GM23338 (cell line): ENCODE data around the gene MAPK8IP3. TPM values are rescaled to one million over a fixed set of nuclear protein-coding genes. Genes with fewer than 3 reads are reported as not detected.

Experiments
- ATAC-seq: fragments of 200-7000 bp; cut with Tn5 transposase; 3 replicates; pipeline ENCODE4 v1.9.1; 2020
- DNase-seq: peaks from one replicate; pipeline ENCODE4 v3.0.0-alpha.2; 2015; ENCODE audit warnings: low spot score
- H2AFZ ChIP-seq: fragments of 200-600 bp; sonication (generic); 2 replicates; pipeline ENCODE4 v1.8.0; 2016; ENCODE audit warnings: antibody characterized with exemption, mild to moderate bottlenecking, moderate library complexity
- H3F3A ChIP-seq: fragments of 200-600 bp; sonication (generic); replicated peaks from 2 replicates; pipeline ENCODE4 v1.8.0; 2017; ENCODE audit warnings: antibody characterized with exemption, mixed run types, low read depth
- H3K27ac ChIP-seq: fragments of 200-600 bp; sonication (generic); 2 replicates; pipeline ENCODE4 v1.6.1; 2016; ENCODE audit warnings: low read depth
- H3K27me3 ChIP-seq: fragments of 200-600 bp; sonication (generic); 2 replicates; pipeline ENCODE4 v1.8.0; 2016; ENCODE audit warnings: mild to moderate bottlenecking, mixed run types, moderate library complexity; ENCODE audit not compliant: insufficient read depth
- H3K36me3 ChIP-seq: fragments of 200-600 bp; sonication (generic); 2 replicates; pipeline ENCODE4 v1.8.0; 2016; ENCODE audit warnings: mild to moderate bottlenecking; ENCODE audit not compliant: insufficient read depth
- H3K4me1 ChIP-seq: fragments of 200-600 bp; sonication (generic); 2 replicates; pipeline ENCODE4 v1.8.0; 2016; ENCODE audit warnings: mild to moderate bottlenecking, moderate library complexity; ENCODE audit not compliant: insufficient read depth
- H3K4me2 ChIP-seq: fragments of 200-600 bp; sonication (generic); 2 replicates; pipeline ENCODE4 v1.7.1; 2017; ENCODE audit warnings: mixed run types
- H3K4me3 ChIP-seq: fragments of 200-600 bp; sonication (generic); 2 replicates; pipeline ENCODE4 v1.6.1; 2016; ENCODE audit warnings: mixed run types
- H3K79me2 ChIP-seq: fragments of 200-600 bp; sonication (generic); replicated peaks from 2 replicates; pipeline ENCODE4 v1.8.0; 2017; ENCODE audit warnings: mild to moderate bottlenecking; ENCODE audit not compliant: insufficient read depth
- H3K9me2 ChIP-seq: fragments of 200-600 bp; sonication (generic); 2 replicates; pipeline ENCODE4 v1.8.0; 2017; ENCODE audit not compliant: insufficient read depth
- H4K20me1 ChIP-seq: fragments of 200-600 bp; sonication (generic); replicated peaks from 2 replicates; pipeline ENCODE4 v1.8.0; 2017; ENCODE audit warnings: mild to moderate bottlenecking; ENCODE audit not compliant: insufficient read depth
- H3K27ac Mint-ChIP-seq: 2 replicates; pipeline ENCODE4 v1.8.0; 2020; ENCODE audit warnings: inconsistent platforms, mild to moderate bottlenecking, moderate library complexity, mixed read lengths
- H3K27me3 Mint-ChIP-seq: 3 replicates; pipeline ENCODE4 v1.8.0; 2022; ENCODE audit warnings: low read depth, mild to moderate bottlenecking, moderate library complexity, mixed read lengths, inconsistent platforms; ENCODE audit not compliant: insufficient read depth, poor library complexity
- H3K36me3 Mint-ChIP-seq: 3 replicates; pipeline ENCODE4 v1.8.0; 2021; ENCODE audit warnings: low read depth, mild to moderate bottlenecking, inconsistent platforms, moderate library complexity, mixed read lengths
- H3K4me1 Mint-ChIP-seq: 3 replicates; pipeline ENCODE4 v1.8.0; 2020; ENCODE audit warnings: mild to moderate bottlenecking, inconsistent platforms, mixed read lengths
- H3K4me3 Mint-ChIP-seq: 3 replicates; pipeline ENCODE4 v1.8.0; 2021; ENCODE audit warnings: moderate library complexity, mild to moderate bottlenecking, inconsistent platforms, mixed read lengths
- H3K9me3 Mint-ChIP-seq: 3 replicates; pipeline ENCODE4 v1.8.0; 2020; ENCODE audit warnings: moderate library complexity, mild to moderate bottlenecking, inconsistent platforms, mixed read lengths
- CREB1 ChIP-seq: fragments of 250-450 bp; sonication (Bioruptor Pico); IDR thresholded peaks from 2 replicates; pipeline ENCODE4 v1.5.0; 2020; ENCODE audit warnings: low read depth, mild to moderate bottlenecking, moderate library complexity
- ETS1 ChIP-seq: IDR thresholded peaks from 2 replicates; pipeline ENCODE4 v1.6.1; 2016; ENCODE audit warnings: antibody characterized with exemption
- EZH2 ChIP-seq: fragments of 200-600 bp; sonication (generic); IDR thresholded peaks from one replicate; pipeline ENCODE4 v1.8.0; 2017; ENCODE audit warnings: antibody characterized with exemption, mild to moderate bottlenecking, low read depth; ENCODE audit not compliant: unreplicated experiment
- EZH2phosphoT487 ChIP-seq: fragments of 200-600 bp; sonication (generic); IDR thresholded peaks from one replicate; pipeline ENCODE4 v1.8.1; 2018; ENCODE audit warnings: antibody characterized with exemption; ENCODE audit not compliant: unreplicated experiment
- JUNB ChIP-seq: IDR thresholded peaks from one replicate; pipeline ENCODE4 v1.6.1; 2016; ENCODE audit warnings: antibody characterized with exemption; ENCODE audit not compliant: unreplicated experiment
- NANOG ChIP-seq: IDR thresholded peaks from 2 replicates; pipeline ENCODE4 v1.6.1; 2016; ENCODE audit warnings: antibody characterized with exemption, borderline replicate concordance
- POLR2AphosphoS5 ChIP-seq: IDR thresholded peaks from 2 replicates; pipeline ENCODE4 v1.6.1; 2016; ENCODE audit warnings: antibody characterized with exemption, low read depth
- REST ChIP-seq: IDR thresholded peaks from one replicate; pipeline ENCODE4 v1.6.1; 2018; ENCODE audit warnings: antibody characterized with exemption; ENCODE audit not compliant: unreplicated experiment
- STAT1 ChIP-seq: IDR thresholded peaks from one replicate; pipeline ENCODE4 v1.6.1; 2016; ENCODE audit warnings: antibody characterized with exemption; ENCODE audit not compliant: unreplicated experiment
- ZNF114 ChIP-seq: fragments of 250-450 bp; sonication (Bioruptor Pico); IDR thresholded peaks from 2 replicates; pipeline ENCODE4 v1.5.0; 2020; ENCODE audit warnings: mild to moderate bottlenecking, moderate library complexity
- ZNF331 ChIP-seq: fragments of 250-450 bp; sonication (Bioruptor Pico); IDR thresholded peaks from 2 replicates; pipeline ENCODE4 v1.5.0; 2020; ENCODE audit warnings: low read depth, mild to moderate bottlenecking, moderate library complexity
- polyA plus RNA-seq: library from polyadenylated mRNA; unstranded; fragments of >200 nt; fragmentation: Nextera tagmentation; extraction: Ambion mirVana; gene quantifications from 2 replicates; pipeline ENCODE4 v1.2.1, GENCODE V29; 2016
- total RNA-seq: library from RNA; depleted of rRNA; stranded (reverse); fragments of >200 nt; shearing (Covaris generic); gene quantifications from 2 replicates; pipeline ENCODE4 v1.2.3, GENCODE V29; 2014
- TF ChIP-seq, protein P1 (sequence below): fragments of 250-450 bp; sonication (Bioruptor Pico); IDR thresholded peaks from 2 replicates; pipeline ENCODE4 v1.5.0; 2020; ENCODE audit warnings: mild to moderate bottlenecking, moderate library complexity

Gene MAPK8IP3
- total and polyA plus RNA-seq, 2 experiments from 2014 or later, result 11.3 to 58.4 TPM

DNA sequence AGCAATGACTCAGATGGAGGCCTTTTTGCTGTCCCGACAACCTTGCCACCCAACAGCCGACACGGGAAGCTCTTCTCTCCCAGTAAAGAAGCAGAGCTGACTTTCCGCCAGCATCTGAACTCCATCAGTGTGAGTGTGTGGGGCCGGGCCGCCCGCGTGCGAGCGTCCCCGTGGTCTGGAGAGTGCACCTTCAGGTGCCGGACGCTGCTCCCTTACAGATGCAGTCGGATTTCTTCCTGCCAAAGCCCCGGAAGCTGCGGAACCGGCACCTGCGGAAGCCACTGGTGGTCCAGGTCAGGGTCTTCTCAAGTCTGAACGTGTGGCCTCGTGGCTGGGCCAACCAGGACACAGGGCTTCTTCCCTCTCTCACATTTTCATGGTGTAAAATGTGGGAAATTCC lies 43.5 kb upstream of the MAPK8IP3 start:
- Histone ChIP-seq H3K27ac (no peak overlapping the region), H3K79me2 (no peaks in the 10 kb centered on the region), H2AFZ (no peak overlapping the region), H3K36me3 (peaks cover 16% of the 10 kb centered on the region), H3F3A (no peaks in the 10 kb centered on the region), H3K4me2 (no peak overlapping the region), H3K4me1 (no peaks in the 10 kb centered on the region), H3K9me2 (no peaks in the 10 kb centered on the region), H4K20me1 (peaks cover 4% of the 10 kb centered on the region; the same call in 1 of the 2 replicates), H3K4me3 (no peak overlapping the region), H3K27me3 (no peaks in the 10 kb centered on the region)
- Mint-ChIP-seq H3K36me3 (peaks cover 54% of the 10 kb centered on the region), H3K4me3 (no peak overlapping the region), H3K27ac (no peak overlapping the region), H3K27me3 (peaks cover 11% of the 10 kb centered on the region), H3K9me3 (no peaks in the 10 kb centered on the region; the same call in 2 of the 3 replicates), H3K4me1 (no peaks in the 10 kb centered on the region)
- TF ChIP-seq POLR2AphosphoS5, result no peak
- no peak for TF ChIP-seq EZH2
- TF ChIP-seq, protein P1, sequence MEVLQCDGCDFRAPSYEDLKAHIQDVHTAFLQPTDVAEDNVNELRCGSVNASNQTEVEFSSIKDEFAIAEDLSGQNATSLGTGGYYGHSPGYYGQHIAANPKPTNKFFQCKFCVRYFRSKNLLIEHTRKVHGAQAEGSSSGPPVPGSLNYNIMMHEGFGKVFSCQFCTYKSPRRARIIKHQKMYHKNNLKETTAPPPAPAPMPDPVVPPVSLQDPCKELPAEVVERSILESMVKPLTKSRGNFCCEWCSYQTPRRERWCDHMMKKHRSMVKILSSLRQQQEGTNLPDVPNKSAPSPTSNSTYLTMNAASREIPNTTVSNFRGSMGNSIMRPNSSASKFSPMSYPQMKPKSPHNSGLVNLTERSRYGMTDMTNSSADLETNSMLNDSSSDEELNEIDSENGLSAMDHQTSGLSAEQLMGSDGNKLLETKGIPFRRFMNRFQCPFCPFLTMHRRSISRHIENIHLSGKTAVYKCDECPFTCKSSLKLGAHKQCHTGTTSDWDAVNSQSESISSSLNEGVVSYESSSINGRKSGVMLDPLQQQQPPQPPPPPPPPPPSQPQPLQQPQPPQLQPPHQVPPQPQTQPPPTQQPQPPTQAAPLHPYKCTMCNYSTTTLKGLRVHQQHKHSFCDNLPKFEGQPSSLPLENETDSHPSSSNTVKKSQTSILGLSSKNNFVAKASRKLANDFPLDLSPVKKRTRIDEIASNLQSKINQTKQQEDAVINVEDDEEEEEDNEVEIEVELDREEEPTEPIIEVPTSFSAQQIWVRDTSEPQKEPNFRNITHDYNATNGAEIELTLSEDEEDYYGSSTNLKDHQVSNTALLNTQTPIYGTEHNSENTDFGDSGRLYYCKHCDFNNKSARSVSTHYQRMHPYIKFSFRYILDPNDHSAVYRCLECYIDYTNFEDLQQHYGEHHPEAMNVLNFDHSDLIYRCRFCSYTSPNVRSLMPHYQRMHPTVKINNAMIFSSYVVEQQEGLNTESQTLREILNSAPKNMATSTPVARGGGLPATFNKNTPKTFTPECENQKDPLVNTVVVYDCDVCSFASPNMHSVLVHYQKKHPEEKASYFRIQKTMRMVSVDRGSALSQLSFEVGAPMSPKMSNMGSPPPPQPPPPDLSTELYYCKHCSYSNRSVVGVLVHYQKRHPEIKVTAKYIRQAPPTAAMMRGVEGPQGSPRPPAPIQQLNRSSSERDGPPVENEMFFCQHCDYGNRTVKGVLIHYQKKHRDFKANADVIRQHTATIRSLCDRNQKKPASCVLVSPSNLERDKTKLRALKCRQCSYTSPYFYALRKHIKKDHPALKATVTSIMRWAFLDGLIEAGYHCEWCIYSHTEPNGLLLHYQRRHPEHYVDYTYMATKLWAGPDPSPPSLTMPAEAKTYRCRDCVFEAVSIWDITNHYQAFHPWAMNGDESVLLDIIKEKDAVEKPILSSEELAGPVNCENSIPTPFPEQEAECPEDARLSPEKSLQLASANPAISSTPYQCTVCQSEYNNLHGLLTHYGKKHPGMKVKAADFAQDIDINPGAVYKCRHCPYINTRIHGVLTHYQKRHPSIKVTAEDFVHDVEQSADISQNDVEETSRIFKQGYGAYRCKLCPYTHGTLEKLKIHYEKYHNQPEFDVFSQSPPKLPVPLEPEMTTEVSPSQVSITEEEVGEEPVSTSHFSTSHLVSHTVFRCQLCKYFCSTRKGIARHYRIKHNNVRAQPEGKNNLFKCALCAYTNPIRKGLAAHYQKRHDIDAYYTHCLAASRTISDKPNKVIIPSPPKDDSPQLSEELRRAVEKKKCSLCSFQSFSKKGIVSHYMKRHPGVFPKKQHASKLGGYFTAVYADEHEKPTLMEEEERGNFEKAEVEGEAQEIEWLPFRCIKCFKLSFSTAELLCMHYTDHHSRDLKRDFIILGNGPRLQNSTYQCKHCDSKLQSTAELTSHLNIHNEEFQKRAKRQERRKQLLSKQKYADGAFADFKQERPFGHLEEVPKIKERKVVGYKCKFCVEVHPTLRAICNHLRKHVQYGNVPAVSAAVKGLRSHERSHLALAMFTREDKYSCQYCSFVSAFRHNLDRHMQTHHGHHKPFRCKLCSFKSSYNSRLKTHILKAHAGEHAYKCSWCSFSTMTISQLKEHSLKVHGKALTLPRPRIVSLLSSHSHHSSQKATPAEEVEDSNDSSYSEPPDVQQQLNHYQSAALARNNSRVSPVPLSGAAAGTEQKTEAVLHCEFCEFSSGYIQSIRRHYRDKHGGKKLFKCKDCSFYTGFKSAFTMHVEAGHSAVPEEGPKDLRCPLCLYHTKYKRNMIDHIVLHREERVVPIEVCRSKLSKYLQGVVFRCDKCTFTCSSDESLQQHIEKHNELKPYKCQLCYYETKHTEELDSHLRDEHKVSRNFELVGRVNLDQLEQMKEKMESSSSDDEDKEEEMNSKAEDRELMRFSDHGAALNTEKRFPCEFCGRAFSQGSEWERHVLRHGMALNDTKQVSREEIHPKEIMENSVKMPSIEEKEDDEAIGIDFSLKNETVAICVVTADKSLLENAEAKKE (CRISPR knock-in tag), result no peak
- TF ChIP-seq CREB1 (CRISPR knock-in tag), result no peak
- TF ChIP-seq REST, result no peak
- no peak for TF ChIP-seq ZNF331 (CRISPR knock-in tag)
- no peak for TF ChIP-seq JUNB
- no peak for TF ChIP-seq ETS1
- TF ChIP-seq EZH2phosphoT487, result no peak
- TF ChIP-seq STAT1, result no peak
- no peak for TF ChIP-seq NANOG
- TF ChIP-seq ZNF114 (CRISPR knock-in tag), result no peak
- no peak for DNase-seq
- no peak for ATAC-seq
